AG09319 (cell line): ENCODE measurements around the gene WRAP73.
"Not testable (repeated sequence)": the region's sequence is repeated elsewhere in the genome, so short reads cannot be mapped to it uniquely, and the experiment has no call there.

Experiments
- DNase-seq: peaks from one replicate; pipeline ENCODE4 v3.0.0-alpha.2; 2010; ENCODE audit warnings: low read depth; ENCODE audit errors: extremely low read depth
- CTCF ChIP-seq: IDR thresholded peaks from 2 replicates; pipeline ENCODE4 v1.5.1; 2011; ENCODE audit warnings: low read depth, mild to moderate bottlenecking, inconsistent platforms, low read length, moderate library complexity

WRAP73 gene

GRCh38 chr1:3590951-3591865, 58.7 kb downstream of the WRAP73 start:
- DNase-seq, result no peak

GRCh38 chr1:3590139-3590763, 59.7 kb downstream of the WRAP73 start:
- DNase-seq, result no peak
- no peak for TF ChIP-seq CTCF

More at GRCh38 chr1:3590951-3591865, 58.7 kb downstream of the WRAP73 start:
- TF ChIP-seq CTCF, result no peak

DNA sequence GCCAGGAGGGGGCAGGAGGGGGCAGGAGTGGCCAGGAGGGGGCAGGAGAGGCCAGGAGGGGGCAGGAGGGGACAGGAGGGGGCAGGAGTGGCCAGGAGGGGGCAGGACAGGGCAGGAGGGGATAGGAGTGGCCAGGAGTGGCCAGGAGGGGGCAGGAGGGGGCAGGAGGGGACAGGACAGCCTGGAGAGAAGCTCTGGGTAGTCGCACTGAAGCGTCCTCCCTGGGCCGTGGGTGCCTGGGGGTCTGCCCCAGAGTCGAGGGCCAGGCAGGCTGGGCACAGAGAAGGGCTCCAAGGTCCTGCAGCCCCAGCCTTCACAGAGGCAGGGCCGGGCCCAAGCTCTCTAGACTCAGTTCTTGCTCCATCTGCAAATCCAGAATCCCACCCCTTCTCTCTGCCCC, 61.5 kb downstream of the WRAP73 start:
- no peak for TF ChIP-seq CTCF
- no peak for DNase-seq

DNA sequence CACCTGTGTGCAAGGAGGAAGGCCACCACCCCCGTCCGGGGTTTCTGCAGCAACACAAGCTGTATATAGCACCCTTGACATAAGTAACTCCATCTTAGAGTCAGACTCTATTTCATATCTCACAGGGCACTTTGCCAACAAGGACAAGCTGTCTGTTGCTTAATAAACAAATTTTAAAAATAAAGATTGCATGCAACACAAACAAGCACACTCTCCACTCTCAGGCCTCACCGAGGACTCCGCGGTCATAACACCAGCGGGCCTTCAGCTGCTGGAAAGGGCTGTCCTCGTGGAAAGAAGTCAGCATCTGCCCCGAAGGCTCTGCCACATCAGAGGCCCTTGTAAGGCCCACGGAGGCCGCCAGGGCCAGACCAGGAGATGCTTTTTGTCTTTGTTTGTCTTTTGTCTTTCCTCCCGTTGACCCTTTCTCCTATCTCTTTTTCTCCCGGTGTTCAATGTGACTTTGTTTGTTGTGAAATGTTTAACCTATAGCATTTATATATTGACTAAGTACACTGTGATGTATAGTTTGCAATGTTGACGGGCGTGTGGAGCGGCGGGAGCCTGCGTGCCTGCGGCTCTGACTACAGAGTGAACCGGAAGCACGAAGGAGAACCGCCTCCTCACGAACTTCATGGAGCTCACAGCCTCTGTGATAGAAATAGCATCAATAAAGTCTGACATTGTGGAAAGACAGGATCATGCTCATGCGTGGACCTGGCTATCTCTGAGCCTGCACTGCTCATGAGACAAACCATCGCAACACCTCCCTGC, 62.7 kb downstream of the WRAP73 start:
- no peak for DNase-seq

GRCh38 chr1:3585940-3586568, 63.8 kb downstream of the WRAP73 start:
- TF ChIP-seq CTCF, result no peak
- DNase-seq, result no peak

More for the DNA sequence above, 62.7 kb downstream of the WRAP73 start:
- TF ChIP-seq CTCF, result no peak

DNA sequence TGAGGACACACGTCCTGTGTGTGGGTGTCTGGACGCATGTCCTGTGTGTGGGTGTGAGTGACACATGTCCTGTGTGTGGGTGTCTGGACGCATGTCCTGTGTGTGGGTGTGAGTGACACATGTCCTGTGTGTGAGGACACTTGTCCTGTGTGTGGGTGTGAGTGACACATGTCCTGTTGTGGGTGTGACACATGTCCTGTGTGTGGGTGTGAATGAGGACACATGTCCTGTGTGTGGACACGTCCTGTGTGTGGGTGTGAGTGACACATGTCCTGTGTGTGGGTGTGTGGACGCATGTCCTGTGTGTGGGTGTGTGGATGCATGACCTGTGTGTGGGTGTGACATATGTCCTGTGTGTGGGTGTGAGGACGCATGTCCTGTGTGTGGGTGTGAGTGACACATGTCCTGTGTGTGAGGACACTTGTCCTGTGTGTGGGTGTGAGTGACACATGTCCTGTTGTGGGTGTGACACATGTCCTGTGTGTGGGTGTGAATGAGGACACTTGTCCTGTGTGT, 64.5 kb downstream of the WRAP73 start:
- DNase-seq, result not testable (repeated sequence)

DNA sequence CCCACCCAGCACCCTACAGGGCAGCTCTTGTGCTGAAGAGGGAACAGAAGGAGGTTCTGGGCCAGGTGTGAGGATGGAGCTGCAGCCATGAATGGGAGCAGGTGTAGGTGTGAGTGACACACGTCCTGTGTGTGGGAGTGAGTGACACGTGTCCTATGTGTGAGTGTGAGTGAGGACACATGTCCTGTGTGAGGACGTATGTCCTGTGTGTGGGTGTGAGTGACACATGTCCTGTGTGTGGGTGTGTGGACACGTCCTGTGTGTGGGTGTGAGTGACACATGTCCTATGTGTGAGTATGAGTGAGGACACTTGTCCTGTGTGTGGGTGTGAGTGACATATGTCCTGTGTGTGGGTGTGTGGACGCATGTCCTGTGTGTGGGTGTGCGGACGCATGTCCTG, 65.0 kb downstream of the WRAP73 start:
- no peak for DNase-seq
- no peak for TF ChIP-seq CTCF

GRCh38 chr1:3583751-3584150, 66.2 kb downstream of the WRAP73 start:
- DNase-seq, result not testable (repeated sequence)
